GM12892 (cell line): ENCODE measurements around the gene GON7.

Source experiments
- POLR2A ChIP-seq: IDR thresholded peaks from 2 replicates; pipeline ENCODE4 v1.6.1; 2011; ENCODE audit warnings: low read depth, low read length, control low read depth
- TAF1 ChIP-seq: IDR thresholded peaks from 2 replicates; pipeline ENCODE4 v1.6.1; 2011; ENCODE audit warnings: low read depth, mild to moderate bottlenecking, control low read depth, low read length, borderline replicate concordance

- TF ChIP-seq POLR2A (no peak), TAF1 (no peak)
These were observed 50.0 kb downstream of the GON7 start for GRCh38 chr14:93156693-93157369.
